HTR-8/SVneo (cell line): ENCODE data around the gene IL20RA.
"Not testable (repeated sequence)": the region's sequence is repeated elsewhere in the genome, so short reads cannot be mapped to it uniquely, and the experiment has no call there.

Experiments
- DNase-seq: peaks from one replicate; pipeline ENCODE4 v3.0.0; 2011; ENCODE audit warnings: low spot score, mixed read lengths; ENCODE audit not compliant: insufficient read length
- FAIRE-seq: peaks from 2 replicates; lab custom pipeline; 2011; peaks lifted over from hg19 to GRCh38; lab: Jason Lieb, UNC

Gene IL20RA

DNA sequence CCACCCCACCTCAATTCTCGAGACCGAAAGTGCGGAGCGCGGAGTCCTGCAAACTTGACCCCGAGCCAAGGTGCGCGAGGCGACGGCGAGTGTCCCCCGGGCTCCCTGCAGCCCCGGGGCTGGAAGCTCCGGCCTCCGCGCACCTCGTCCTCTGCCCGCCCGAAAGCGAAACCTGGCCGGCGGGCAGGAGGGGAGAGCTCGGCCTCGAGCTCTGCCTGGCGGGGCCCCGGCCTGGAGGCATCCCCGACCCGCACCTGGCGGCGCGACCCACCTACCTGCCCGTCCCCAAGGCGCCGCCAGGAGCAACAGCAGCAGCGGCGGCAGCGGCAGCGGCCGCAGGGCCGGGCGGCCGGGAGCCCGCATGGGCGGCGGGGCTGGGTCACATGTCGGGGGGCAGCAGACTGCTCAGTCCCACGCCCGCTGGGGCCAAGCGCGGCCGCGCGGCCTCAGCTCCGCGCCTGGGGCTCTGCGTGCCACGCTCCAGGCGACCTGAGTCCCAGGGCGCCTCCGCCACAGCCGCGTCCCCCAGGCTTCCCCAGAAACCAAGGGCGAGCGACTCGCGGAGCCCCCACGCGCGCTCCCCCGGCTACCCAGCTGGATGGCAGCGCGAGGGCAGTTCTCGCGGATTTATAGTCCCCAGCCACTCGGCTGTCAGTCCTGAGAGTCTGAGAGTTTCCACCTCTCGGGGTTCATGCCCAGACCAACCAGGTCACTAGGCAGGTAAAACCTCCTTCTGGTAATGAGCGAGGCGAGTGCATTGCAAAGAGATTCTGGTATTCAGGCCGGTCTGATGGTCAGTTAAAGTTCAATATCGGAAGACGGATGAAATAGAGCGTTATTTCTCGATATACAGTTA lies at the start of gene IL20RA:
IL20RA (minus strand) TSS at position 600 of the 856 bp plus-strand sequence; CDS start at position 363, 237 bp downstream.
- DNase-seq (peak; percentile 25), FAIRE-seq (no peak)

- FAIRE-seq: no peak
Observed at GRCh38 chr6:137093183-137094069, 48.7 kb upstream of the IL20RA start.

DNA sequence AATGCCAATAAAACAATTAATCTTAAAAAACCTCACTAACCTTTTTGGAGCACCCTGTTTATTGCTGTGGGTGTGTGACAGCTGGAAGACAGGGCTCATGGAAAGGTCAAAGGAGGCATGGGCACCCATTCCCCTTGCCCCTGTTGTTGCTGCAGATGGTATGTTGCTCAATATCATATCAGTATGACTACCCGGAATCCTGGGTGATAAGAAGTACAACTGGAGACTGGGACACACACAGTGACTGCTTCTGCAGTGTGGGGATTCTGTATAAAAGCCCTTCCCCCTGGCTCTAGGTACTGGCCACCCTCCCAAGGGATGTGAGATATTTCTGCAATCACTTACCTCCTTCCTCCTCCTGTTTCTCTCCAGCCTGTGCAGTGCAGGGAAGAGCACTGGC lies 47.3 kb upstream of the IL20RA start:
- no peak for FAIRE-seq

More at GRCh38 chr6:137093183-137094069, 48.7 kb upstream of the IL20RA start:
- no peak for DNase-seq

DNA sequence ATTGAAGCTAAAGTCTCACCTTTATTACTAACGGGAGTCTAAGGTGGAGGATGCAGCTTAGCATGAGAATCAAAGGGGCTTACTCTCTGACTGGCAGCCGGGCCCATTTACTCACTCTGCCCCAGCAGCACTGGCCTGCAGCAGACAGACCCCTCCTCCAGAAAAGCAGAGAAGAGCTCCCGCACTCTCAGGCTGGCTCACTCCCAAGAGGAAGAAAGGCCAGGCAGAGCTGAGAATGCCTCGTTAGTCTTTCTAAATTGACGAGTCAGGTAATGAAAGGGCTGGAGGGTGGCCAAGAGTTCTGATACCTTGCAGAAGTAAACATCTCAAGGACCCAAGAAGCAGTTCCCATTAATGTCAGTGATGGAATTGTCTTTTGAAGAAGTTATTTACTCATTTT lies 44.5 kb upstream of the IL20RA start:
- no peak for FAIRE-seq

More for the DNA sequence above, 47.3 kb upstream of the IL20RA start:
- no peak for DNase-seq

DNA sequence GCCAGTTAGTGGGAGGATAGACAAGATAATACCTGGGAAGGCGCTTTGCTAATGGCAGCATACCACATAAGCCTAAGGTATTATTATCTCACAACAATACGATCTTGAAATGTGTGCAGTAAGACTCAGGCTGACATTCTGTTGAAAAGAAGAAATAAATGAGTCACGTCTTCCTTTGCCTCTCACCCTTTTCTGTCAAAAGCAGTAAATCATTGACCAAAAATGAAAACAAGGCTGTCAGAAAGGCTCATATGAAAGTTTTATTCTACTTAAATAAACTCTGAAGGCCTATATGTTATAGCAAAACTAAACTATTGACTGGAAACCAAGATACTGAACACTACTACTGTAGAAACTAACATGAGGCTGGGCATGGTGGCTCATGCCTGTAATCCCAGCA lies 43.1 kb upstream of the IL20RA start:
- FAIRE-seq (no peak), DNase-seq (no peak)

More for the DNA sequence above, 44.5 kb upstream of the IL20RA start:
- DNase-seq: no peak

- DNase-seq: no peak
- FAIRE-seq: no peak
Observed at GRCh38 chr6:137086031-137086430, 41.3 kb upstream of the IL20RA start.

DNA sequence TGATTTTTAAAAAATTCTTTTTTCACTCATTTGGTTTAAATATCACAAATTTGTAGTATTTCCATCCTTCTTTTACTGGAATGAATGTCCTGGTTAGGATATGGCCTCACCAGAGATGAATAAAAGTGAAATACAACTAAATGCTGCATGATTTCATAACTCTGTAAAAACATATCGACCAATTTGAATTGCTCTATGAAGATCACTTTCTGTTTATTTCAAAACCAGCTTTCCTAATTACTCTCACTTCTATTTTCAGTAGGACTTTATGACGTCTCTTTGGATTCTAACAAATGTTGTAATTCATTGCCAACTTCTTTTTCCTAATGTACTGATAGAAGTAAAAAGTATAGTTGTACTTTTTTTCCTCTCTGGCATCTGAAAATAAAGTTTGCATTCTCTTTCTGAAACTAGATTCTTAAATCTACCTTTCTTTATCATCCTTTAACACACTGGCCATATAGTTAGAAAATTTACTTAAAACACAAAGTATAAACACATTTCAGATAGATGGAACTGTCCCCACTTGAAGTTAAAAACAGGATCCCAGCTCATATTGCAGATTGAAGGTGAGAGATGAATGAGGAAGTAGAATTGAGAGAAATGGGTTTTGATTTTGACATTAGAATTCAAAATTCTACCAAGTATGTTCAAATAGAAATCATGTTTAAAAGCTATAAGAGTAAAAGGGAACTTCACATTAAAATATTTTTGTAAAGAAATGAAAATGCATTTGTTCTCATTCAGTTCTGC lies 40.3 kb upstream of the IL20RA start:
- FAIRE-seq: no peak
- no peak for DNase-seq

GRCh38 chr6:137084090-137084489 lies 39.3 kb upstream of the IL20RA start:
- DNase-seq (no peak), FAIRE-seq (no peak)

- no peak for DNase-seq
- FAIRE-seq: no peak
Observed at GRCh38 chr6:137081997-137082396, 37.2 kb upstream of the IL20RA start.

GRCh38 chr6:137080711-137081110 lies 35.9 kb upstream of the IL20RA start:
- FAIRE-seq: no peak
- DNase-seq: no peak

DNA sequence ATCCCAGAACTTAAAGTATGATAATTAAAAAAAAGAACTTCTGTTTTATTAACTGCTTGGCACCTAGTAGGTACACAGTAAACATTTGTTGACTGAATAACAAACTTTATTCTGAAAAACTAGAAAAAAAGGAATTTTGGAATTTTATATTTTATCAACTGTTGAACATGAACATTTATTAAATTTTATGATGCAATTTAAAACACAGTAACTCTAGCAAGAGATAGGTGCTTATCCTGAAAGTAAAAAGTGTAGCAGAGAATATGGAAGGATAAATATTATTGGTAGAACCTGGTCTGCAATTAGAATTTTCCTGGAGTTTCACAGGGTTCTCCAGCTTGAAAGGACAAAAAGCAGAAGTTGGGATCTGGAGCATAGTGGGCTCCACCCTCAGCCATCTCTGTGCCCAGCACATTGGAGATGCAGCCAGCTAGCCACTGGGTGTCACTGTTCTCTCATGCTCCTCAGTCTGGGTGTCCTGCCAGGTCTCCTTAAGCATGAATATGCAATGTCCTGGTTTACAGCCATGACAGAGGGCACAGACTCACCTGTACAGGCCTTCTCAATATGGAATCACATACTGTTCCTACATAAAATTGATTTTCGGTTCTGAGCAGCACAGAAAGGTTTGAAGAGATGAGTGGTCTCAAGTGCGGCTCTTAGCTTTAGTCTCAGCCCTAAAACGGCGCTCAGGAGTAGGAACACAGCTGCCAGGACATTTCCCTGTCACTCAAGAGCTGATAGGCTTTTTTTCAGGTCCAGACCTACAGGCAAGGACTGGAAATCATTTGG lies 31.7 kb upstream of the IL20RA start:
- FAIRE-seq (no peak), DNase-seq (peak; percentile 53)

GRCh38 chr6:137075790-137076189 lies 31.0 kb upstream of the IL20RA start:
- not testable (repeated sequence) for FAIRE-seq, DNase-seq

GRCh38 chr6:137070303-137070702 lies 25.5 kb upstream of the IL20RA start:
- FAIRE-seq: no peak
- no peak for DNase-seq

DNA sequence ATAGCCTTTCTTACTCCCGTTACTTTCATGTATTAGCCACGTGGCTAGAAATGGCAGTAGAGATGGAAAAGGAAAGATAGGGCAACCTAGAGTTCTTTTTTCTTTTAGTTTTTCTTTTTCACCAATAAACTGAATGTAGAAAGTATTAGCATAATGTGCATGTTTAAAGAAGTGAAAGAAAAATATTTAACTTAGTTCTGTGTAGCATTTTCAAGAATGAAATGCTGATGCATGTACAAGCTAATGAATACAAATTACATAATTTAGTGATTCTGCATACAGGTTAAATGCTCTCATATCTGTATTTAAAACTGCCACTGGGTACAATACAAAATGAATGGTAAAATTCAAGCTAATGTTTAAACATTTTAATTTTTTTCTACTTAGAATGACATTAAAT lies 22.6 kb upstream of the IL20RA start:
- DNase-seq (no peak), FAIRE-seq (no peak)

GRCh38 chr6:137058037-137058436 lies 13.3 kb upstream of the IL20RA start:
- no peak for FAIRE-seq

GRCh38 chr6:137056121-137056880 lies 11.5 kb upstream of the IL20RA start:
- no peak for DNase-seq
- no peak for FAIRE-seq

More at GRCh38 chr6:137058037-137058436, 13.3 kb upstream of the IL20RA start:
- no peak for DNase-seq

DNA sequence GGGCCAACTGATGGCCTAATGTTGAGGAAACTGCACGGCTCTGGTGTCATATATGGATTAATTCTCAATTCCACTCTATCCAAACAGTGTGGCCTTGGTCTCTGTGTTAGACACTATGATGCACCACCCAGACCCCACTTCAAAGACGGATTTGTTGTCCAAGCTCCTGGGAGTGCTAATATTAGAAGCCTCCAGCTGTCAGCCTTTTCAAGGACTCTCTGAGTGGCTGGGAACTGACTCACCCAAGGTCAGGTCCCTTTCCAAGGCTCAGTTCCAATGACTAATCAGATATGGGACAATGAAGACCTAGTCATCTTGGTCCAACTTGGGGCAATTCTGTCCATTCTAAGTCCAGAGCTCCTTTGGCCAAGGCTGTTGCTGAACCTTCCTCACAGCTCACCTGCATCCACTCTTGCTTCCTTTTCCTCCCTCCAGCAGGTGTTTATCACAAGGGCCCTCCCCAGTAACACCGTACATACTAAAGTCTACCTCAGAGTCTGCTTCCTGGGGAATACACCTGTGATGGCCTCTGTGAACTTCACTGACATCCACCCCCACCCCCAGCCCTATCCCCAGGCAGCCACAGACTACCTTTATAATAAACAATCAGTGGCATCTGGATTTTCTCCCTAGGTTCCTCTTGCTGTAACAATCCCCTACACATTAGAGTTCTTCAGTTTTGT lies 7.2 kb upstream of the IL20RA start:
- DNase-seq (no peak), FAIRE-seq (no peak)

DNA sequence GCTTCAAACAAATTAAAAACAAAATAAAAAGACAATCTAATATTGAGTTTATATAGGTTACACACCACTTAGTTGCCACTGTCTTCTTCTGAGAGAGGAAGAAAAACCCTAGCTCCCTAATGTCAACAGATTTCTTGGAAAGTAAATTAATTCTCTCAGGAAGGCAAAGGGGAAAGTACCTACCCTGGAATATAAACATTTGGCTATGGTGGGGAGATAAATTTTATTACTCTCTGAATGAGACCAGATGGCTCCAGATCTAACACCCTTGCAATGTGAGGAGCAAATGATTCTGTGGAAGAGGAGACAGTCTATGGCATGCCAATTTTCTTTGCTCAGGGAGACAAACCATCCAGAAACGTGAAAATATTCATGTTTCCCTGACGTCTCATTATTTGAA lies 4.3 kb upstream of the IL20RA start:
- no peak for FAIRE-seq
- DNase-seq: no peak
